Stimulated activated CD4-positive, alpha-beta T cell treated with anti-CD3 and anti-CD28 coated beads, Interleukin-1b, Interleukin-23, amount 100 ng/mL, for 1 hour (primary cell): ENCODE results near the gene POLR3A.

ENCODE experiments used
- DNase-seq, 2 donors: peaks; one replicate each; pipeline ENCODE4 v3.0.0-alpha.2; 2020; ENCODE audit warnings: low read depth in 2 of 2

Gene POLR3A

GRCh38 chr10:77944519-77944918 lies 84.8 kb downstream of the POLR3A start:
- DNase-seq, result no peak

DNA sequence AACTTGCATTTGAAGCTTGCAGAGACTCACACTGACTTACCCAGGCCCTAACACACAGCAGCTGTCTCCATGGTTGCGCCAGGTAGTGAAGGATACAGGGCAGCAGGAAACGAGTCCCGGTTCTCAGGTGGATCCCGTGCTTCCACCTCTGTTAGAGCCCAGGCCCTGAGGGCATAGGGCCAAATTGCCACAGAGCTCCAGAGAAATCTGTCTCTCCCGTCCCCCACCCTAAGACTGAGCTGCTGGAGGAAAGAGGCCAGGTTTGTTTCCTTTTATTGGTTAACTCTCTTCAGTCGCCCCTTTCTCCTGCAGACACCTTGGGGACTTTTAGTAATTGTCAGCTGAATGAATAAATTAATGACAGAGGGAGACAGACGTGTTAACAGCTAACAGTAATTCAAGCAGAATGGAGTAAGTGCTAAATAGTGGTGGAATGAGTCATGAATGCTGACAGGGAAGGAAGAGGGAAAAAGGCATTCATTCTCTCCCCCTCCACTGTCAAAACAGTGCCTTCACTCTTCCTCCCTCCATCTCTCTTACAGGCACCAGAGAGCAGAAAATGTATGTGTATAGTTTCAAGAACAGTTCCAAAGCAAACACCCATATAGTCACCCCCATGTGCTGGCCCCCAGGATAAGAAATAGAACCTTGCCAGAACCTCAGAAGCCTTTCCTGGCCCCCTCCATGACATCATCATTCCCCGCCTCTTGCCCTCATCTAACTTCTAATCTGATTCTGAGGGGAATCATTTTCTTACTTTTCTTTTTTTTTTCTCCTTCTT lies 86.0 kb downstream of the POLR3A start:
- DNase-seq, result no peak

GRCh38 chr10:77941790-77942189 lies 87.5 kb downstream of the POLR3A start:
- DNase-seq, result no peak

DNA sequence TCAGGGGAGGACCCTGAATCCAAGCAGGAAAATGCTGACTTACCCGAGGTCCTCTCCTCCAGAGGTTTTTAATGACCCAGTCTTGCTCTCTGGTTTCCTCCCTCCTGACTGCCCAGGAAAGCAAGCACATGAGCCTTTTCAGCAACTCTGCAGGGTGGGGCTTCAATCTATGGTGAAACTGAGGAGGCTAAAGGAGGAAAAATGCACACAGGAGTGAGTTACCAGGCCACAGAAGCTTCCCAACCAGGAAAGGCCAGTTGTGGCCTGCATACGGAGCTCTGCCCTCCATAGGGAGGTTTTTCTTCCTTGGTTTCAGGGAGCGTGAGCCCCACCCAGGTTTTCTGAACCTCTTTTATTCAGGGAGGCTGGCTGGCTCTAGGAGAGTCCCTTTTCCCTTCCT lies 88.7 kb downstream of the POLR3A start:
- no peak for DNase-seq

DNA sequence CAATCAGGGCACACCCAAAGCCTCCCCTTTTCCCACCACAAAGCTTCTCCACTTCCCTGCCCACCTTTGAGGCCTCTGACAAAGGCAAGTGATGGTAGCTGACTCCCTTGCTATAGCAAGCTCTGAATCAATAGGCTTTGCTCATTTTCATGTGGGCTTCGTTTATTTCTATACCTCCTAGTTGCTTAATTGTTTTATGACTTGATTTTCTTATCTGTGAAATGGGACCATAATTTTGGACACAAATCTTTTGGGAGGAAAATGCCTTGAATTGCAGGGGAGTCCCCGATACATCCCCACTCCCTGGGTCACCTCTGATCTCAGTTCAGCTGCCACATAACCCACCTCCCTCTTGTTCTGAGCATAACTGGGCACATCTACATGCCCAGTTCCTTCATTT lies 89.1 kb downstream of the POLR3A start:
- DNase-seq, result no peak

- DNase-seq, result no peak
Measured at GRCh38 chr10:77939561-77940001, 89.7 kb downstream of the POLR3A start.

DNA sequence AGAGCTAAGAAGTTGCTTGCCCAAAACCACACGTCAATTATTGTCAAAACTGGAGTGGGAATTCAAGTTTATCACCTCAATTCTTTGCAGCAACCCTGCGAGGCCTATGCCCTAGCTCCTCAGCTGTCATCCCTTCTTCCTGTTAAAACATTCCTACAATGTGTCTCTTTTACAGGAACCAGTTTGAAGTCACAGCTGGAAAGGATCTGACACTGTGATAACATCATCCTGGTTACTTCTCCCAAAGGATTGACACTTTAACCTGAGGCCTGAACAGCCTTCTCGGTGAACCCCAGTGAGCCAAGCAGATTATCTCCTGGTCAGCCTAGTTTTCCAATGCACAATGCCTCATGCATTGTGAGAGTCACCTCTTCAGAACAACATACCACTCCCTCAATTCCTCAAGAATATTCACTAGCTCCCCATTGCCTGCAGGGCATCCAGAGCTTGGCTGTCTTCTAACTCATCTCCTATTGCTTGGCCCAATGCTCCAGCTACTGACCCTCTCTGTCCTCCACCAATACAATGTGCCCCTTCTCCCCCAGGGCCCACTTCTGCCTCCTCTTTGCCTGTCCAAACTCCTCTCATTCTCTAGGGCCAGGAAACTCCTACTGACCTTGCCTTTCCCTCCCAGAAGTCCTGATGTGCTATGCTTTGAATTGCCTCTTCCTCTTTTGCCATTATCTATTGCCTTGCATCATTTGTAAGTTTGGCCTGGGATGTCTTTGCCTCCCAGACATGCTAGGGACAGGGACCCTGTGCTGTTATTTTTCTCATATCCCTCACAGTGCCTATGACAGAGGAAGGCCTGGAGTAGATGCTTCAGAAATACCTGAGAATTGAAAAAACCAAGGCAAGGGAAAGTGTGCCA lies 92.4 kb downstream of the POLR3A start:
- DNase-seq, result no peak

DNA sequence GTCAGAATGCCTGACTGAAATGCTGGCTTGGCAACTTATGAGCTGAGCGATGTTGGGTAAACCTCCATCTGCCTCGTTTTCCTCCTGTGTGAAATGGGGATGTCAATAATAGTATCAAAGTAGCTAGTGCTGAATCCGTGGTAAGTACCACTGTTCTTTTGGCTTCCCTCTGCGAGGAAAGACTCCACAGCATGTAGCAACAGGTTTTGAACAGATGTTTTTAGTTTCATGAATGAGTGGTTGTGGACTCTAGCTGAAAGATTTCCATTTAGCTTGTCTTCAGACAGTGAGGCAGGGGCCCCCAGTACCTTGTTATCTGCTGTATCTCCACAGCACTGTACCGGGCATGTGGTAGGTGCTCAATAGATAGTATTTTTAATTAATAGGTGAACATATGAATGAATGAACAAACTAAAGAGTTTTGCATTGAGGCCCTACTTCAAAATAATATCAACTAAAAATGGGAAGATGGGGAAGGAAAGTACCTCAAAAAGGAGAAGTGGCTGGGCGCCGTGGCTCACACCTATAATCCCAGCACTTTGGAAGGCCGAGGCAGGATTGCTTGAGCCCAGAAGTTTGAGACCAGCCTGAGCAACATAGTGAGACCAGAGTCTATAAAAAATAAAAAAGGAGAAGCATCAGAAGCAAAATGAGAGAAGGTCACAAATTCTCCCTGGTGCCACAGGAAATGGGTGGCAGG lies 97.1 kb downstream of the POLR3A start:
- DNase-seq, result no peak

DNA sequence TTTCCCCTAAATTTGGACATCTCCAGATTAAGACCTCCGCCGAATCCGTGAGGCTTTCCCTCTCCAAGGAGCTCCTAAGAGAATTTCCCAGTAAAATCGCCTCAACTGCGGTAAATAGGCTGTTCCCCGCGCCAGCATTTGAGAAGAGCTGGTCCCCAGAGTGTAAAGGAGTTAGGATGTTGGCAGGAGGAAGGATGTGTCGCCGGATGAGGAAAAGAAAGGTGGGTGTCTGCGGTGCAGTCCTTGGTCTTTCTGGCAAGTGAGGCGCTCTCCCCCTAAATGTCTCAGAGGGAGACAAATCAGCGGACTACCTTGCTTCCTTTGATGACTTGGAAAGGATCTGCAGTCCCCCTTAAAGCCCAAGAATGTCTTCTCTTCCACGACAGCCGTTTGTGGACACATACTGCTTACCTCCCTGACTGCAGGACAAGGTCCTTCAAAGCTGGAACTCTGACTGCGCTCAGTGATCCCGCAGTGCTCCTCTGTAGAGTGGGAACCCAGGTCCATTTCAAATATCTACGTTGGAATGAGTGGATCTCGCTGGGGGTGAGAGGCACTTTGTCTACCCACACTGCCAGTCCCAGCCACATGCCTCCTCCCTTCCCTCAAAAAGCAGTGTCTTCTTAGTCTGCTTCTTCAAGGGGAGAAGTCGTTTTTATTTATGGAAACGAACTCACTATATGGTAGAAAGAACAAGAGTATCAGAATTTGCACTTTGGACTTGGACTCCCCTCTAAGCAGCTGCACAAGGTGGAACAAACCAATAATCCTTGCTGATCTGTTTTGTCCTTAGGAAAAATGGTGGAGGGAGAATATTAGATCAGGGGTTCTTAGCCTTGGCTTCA lies 101.7 kb downstream of the POLR3A start:
- DNase-seq, result no peak

DNA sequence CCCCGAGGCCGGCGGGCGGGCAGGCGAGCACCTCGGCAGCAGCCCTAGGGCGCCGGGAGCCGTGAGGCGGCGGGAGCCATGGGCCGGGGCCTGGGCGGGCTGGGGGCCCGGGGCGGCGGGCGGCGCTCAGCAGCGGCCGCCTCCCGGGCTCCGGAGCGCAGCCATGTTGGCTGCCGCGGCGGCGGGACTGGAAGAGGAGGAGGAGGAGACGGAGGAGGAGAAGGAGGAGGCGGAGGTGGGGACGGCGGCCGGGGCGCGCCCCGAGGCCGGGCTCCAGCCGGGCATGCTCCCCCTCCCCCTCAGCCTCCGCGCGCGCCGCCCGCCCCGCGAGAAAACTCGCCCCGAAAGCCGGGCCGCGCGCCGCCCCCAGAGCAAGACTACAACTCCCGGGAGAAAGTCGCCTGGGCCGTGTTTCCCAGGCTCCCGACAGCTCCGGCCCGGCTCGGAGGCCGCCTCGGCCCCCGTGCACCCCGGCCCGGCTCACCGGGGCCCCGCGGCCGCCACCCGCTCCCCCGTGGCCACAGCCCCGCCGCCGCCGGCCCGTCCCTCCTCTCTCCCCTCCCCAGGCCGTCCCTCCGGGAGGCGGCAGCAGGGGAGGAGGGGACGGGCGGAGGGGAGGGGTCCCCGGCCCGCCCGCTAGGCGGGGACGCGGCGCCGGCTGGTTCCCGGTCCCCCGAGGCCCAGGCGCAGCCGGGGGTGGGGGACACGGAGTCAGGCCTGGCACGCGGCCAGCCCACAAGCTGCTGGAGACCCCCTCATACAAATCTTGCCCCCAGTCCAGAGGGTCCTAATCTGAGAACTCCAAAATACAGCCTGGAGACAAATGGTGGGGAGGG lies 102.5 kb downstream of the POLR3A start, which contains the start of gene DLG5:
Gene DLG5, minus strand, starts transcription at position 190 of the 836 bp plus-strand sequence. CDS start 235 bp downstream, outside the sequence.
- no peak for DNase-seq

GRCh38 chr10:77925795-77926565 lies 103.3 kb downstream of the POLR3A start:
- no peak for DNase-seq

DNA sequence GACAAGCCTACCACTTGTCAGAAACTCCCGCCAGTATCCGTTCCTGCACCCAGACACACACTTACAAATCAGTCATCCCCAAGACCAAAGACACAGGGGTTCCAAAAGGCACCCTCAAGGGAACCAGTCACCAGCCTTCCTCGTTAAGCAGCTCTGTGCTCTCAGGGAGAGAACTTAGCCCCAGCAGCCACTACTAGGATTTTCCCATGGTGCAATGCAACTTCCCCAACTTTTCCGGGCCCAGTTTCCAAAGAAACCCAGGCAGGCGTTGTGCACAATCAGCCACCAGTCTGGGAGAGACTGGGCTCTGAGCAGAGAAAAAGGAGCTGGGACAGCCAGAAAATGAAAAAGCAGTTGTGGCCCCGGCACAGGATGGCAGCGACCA lies 103.9 kb downstream of the POLR3A start:
- DNase-seq, result no peak

GRCh38 chr10:77922566-77923179 lies 106.6 kb downstream of the POLR3A start:
- no peak for DNase-seq

- DNase-seq, result no peak
Measured at GRCh38 chr10:77922055-77922454, 107.3 kb downstream of the POLR3A start.

- DNase-seq, result no peak
Measured at GRCh38 chr10:77921395-77921794, 107.9 kb downstream of the POLR3A start.

- no peak for DNase-seq
Measured at GRCh38 chr10:77920495-77920894, 108.8 kb downstream of the POLR3A start.

DNA sequence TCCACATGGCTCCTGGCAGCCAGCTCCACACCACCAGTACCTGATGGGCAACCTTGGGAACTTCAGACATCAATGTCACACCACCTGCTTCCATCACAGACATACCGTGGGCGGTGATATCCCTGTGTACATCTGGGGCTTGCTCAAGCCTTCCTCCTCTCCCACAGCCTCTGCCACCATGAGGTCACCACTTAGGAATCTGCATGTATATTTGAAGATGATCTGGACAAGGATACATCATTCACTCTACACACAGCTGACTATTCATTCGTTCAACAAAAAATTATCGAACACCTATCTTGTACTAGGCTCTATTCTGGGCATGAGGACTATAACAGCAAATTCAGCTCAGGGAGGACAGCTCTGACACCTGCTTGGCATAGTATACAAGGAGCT lies 109.6 kb downstream of the POLR3A start:
- DNase-seq, result no peak
